ENCODE measurements around the gene LMTK2.

Gene LMTK2

GRCh38 chr7:98222533-98223195, 116.0 kb downstream of the LMTK2 start:
- DNase-seq, result no peak

DNA sequence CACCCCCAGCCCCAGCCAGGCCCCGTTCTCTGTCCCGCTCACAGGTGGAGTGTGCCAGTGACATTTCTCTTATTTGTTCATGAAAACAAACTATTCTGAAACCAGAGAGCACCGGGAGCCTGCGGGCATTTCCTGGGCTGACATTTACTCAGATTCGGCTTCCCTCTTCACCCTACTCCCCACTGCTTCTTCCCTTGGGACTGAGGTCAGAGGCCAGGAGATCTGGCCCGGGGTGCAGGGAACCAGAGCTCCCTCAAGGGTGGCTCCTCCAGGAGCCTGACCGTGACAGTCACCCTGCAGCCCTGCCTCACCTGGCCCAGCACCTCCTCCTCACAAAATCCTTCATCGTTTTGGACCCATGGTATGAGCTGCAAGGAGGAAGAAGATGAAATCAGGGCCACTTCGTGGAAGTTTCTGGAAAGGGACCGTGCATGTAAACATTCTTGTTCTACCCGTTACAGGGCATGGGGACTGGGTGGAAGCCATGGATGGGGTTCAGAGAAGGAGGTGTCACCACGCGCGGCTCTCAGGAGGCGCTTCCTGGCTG, 116.8 kb downstream of the LMTK2 start:
- DNase-seq, result no peak

GRCh38 chr7:98223898-98224700, 117.4 kb downstream of the LMTK2 start:
- no peak for DNase-seq

GRCh38 chr7:98224701-98225181, 118.1 kb downstream of the LMTK2 start:
- no peak for DNase-seq

- no peak for DNase-seq
Measured at GRCh38 chr7:98225913-98226614, 119.4 kb downstream of the LMTK2 start.

GRCh38 chr7:98227939-98228338, 121.3 kb downstream of the LMTK2 start:
- no peak for DNase-seq

- no peak for DNase-seq
Measured at GRCh38 chr7:98228801-98229200, 122.1 kb downstream of the LMTK2 start.

GRCh38 chr7:98229441-98229840, 122.8 kb downstream of the LMTK2 start:
- DNase-seq, result no peak

GRCh38 chr7:98229991-98230745, 123.5 kb downstream of the LMTK2 start:
- no peak for DNase-seq

DNA sequence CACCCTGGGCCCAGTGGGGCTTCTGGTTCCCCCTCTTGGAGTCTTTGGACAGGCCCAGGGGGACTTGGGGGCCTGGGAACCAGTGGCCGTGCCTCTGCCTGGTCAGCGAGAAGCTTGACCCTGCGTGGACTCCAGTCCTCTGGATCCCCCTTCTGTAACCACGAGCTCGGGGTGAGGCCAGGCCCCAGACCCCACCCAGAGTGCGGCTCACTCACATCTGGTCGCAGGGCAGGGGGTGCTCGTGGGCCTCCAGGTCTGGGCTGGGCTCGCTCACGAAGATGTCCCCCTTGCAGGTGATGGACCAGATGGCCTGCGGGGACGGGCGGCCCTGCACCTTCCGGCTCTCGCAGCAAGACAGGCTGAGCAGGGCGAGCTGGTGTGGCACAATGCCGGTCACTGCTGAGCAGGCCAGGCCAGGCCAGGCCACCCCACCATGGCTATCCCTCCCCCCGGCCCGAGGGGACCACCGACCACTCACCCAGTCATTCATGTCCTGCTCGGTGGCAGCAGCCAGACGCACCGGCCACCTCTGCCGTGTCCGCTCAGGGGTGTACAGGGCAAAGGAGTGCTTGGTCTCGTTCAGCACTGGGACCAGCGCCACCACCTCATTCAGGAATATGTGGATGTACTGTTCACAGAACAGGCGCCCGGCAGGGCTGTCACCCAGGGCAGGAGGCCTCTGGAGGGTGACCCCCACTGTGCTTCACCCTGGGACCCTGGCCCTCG, 124.2 kb downstream of the LMTK2 start:
- DNase-seq, result no peak

- DNase-seq, result no peak
Measured at GRCh38 chr7:98231493-98232262, 125.0 kb downstream of the LMTK2 start.

- DNase-seq, result no peak
Measured at GRCh38 chr7:98232263-98232585, 125.6 kb downstream of the LMTK2 start.

- DNase-seq, result no peak
Measured at GRCh38 chr7:98232799-98233198, 126.1 kb downstream of the LMTK2 start.

DNA sequence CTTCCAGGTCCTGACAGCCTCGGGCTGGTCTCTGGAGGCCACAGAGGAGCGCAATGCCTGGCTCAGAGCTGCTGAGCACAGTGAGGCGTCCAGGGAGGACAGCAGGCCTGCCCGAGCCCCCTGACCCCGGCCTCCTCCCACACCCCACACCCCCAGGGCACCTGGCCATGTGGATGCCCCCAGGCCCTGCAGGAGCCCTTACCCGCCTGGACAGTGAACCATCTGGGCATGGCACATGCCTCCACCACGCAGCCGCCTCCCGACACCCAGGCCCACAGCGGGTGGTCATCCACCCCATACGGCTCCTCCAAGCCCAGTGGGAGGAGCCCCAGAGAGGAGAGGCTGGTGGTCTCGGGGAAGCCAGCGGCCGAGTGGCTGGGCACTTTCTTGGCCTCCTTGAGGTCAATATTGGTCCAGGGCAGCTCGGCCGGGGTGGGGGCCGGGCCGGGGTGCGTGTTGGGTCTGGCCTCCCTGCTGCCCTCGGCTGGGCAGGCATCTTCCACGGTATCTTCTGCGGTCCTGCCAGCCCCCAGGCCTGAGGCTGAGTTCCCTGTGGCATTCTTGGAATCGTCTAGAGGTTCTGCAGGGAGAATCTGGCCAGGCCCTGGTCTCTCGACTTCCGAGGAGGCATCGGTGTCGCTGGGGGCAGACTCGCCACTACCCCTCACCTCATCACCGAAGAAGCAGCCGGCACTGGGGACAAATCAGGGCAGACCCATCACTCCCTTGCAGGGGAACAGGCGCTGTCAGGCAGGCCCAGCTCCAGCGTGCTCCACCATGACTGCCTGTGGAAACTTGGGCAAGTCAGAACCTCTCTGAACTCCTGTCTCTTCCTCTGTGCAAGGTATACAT, 126.8 kb downstream of the LMTK2 start:
- no peak for DNase-seq

DNA sequence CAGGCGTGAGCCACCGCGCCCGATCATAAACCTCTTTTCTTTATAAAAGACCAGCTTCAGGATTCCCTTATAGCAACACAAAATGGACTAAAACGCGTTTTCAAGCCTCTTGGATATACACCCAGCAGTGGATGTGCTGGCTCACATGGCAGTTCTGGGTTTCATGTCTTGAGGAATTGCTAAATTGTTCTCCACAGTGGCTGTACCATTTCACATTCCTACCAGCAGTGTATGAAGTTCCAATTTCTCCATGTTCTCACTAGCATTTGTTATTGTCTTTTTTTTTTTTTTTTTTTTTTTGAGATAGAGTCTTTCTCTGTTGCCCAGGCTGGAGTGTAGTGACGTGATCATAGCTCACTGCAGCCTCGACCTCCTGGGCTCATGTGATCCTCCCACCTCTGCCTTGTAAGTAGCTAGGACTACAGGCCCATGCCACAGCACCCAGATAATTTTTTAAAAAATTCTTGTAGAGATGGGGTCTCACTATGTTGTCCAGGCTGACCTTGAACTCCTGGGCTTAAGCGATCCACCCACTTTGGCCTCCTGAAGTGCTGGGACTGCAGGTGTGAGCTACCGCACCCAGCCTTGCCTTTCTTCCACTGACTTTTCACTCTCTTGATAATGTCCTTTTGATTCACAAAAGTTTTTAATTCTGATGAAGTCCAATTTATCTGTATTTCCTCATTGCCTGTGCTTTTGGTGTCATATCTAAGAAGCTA, 127.9 kb downstream of the LMTK2 start:
- DNase-seq, result no peak

- DNase-seq, result no peak
Measured at GRCh38 chr7:98235901-98236300, 129.2 kb downstream of the LMTK2 start.

GRCh38 chr7:98236355-98237185, 129.9 kb downstream of the LMTK2 start:
- no peak for DNase-seq

GRCh38 chr7:98238076-98238475, 131.4 kb downstream of the LMTK2 start:
- no peak for DNase-seq

- no peak for DNase-seq
Measured at GRCh38 chr7:98238976-98239375, 132.3 kb downstream of the LMTK2 start.

Data from NCI-H2227 treated with DMSO at 0.1 percent for 48 hours (cell line).